Activated B cell treated with CpG ODN at 0.5 μM for 24 hours (primary cell): Measurements from ENCODE around the gene RNPS1. TPM values are rescaled to one million over a fixed set of nuclear protein-coding genes. Genes with fewer than 3 reads are reported as not detected.
"Not testable (repeated sequence)": the region's sequence is repeated elsewhere in the genome, so short reads cannot be mapped to it uniquely, and the experiment has no call there.

Source experiments
- ATAC-seq: fragments of 200-7000 bp; cut with Tn5 transposase; one replicate; pipeline ENCODE4 v1.10.0; 2021; ENCODE audit warnings: low read depth, mild to moderate bottlenecking, moderate library complexity
- CTCF ChIA-PET: fragments of 350-600 bp; sonication (Branson Sonifier 250); formaldehyde crosslinking; loops from one replicate; lab custom pipeline; 2021; ENCODE audit warnings: antibody characterized with exemption; lab: Charles Lee
- POLR2A ChIA-PET: fragments of 350-600 bp; sonication (Branson Sonifier 250); formaldehyde crosslinking; loops from one replicate; lab custom pipeline; 2021; ENCODE audit warnings: antibody characterized with exemption; lab: Charles Lee
- DNase-seq: peaks from one replicate; pipeline ENCODE4 v3.0.0; 2022
- H3K27ac Mint-ChIP-seq: one replicate; pipeline ENCODE4 v1.8.0; 2020; ENCODE audit warnings: mixed read lengths
- H3K27me3 Mint-ChIP-seq: one replicate; pipeline ENCODE4 v1.8.0; 2021; ENCODE audit warnings: mixed read lengths
- H3K36me3 Mint-ChIP-seq: one replicate; pipeline ENCODE4 v1.8.0; 2021; ENCODE audit warnings: low read depth, mixed read lengths
- H3K4me1 Mint-ChIP-seq: one replicate; pipeline ENCODE4 v1.8.0; 2021; ENCODE audit warnings: mixed read lengths
- H3K4me3 Mint-ChIP-seq: one replicate; pipeline ENCODE4 v1.8.0; 2020; ENCODE audit warnings: mild to moderate bottlenecking, mixed read lengths
- H3K9me3 Mint-ChIP-seq: one replicate; pipeline ENCODE4 v1.8.0; 2020; ENCODE audit warnings: mixed read lengths
- intact Hi-C: fragments of 100-400 bp; cut with micrococcal nuclease; formaldehyde crosslinking; loops from one replicate; pipeline ENCODE4 v1.15.1; 2024
- total RNA-seq: library from RNA; stranded (reverse); gene quantifications from 2 replicates; pipeline ENCODE4 v1.2.3, GENCODE V29; 2022
- TF ChIP-seq, protein P1 (sequence below): fragments of 200-600 bp; IDR thresholded peaks from one replicate; pipeline ENCODE4 v1.8.0; 2022; ENCODE audit warnings: antibody characterized with exemption, mild to moderate bottlenecking

The RNPS1 gene
- total RNA-seq, 1 donor from 2014 or later: 232 TPM

DNA sequence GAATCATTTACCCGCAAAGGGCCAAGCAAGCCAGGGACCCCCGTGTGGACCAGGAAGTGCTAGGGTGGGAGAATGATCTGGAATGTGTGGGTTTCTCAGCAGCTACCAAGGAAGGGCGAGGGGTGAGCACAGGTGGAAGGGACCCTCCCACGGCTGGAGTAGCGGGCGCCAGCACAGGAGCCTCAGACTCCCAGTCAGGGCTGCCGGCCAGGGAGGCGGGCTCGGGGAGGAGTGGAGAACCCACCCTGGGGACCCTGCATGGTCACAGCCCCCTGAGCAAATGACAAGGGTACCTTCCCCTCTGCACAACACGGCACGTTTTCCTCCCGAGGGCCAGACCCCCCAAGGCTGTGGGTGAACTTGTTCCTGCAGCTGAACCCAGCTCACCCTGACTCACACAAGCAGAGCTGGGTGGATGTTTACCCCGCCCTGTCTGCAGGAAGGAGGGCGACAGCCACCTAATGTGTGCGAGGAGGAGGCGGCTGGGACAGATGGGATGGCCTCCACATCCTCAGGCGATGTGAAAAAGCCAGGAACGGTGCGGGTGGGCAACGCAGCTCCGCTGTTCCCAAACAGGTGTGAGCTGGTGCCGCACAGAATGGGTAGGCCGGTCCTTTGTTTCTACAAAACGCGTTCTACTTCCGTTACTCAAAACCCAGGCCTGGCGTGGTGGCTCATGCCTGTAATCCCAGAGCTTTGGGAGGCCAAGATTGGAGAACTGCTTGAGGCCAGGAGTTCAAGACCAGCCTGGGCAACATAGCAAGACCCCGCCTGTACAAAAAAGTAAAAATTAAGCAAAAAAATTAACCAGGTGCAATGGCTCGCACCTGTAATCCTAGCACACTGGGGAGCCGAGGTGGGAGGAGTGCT is 22.8 kb downstream of the RNPS1 start:
- ATAC-seq (no peak), DNase-seq (no peak)
- Mint-ChIP-seq H3K4me1 (peaks cover 3% of the 10 kb centered on the region), H3K27ac (no peak overlapping the region), H3K9me3 (no peaks in the 10 kb centered on the region), H3K36me3 (peaks cover 36% of the 10 kb centered on the region), H3K27me3 (no peaks in the 10 kb centered on the region), H3K4me3 (no peak overlapping the region)
- intact Hi-C loops: no loop called here
- TF ChIP-seq, protein P1, sequence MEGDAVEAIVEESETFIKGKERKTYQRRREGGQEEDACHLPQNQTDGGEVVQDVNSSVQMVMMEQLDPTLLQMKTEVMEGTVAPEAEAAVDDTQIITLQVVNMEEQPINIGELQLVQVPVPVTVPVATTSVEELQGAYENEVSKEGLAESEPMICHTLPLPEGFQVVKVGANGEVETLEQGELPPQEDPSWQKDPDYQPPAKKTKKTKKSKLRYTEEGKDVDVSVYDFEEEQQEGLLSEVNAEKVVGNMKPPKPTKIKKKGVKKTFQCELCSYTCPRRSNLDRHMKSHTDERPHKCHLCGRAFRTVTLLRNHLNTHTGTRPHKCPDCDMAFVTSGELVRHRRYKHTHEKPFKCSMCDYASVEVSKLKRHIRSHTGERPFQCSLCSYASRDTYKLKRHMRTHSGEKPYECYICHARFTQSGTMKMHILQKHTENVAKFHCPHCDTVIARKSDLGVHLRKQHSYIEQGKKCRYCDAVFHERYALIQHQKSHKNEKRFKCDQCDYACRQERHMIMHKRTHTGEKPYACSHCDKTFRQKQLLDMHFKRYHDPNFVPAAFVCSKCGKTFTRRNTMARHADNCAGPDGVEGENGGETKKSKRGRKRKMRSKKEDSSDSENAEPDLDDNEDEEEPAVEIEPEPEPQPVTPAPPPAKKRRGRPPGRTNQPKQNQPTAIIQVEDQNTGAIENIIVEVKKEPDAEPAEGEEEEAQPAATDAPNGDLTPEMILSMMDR: no peak
- CTCF ChIA-PET: no interaction called here
- POLR2A ChIA-PET: no interaction called here

- H3K36me3 Mint-ChIP-seq: peaks cover 42% of the 10 kb centered on the region
- intact Hi-C loops: no loop called here
- TF ChIP-seq, protein P1: no peak
- POLR2A ChIA-PET: no interaction called here
- ATAC-seq (no peak), DNase-seq (no peak)
- CTCF ChIA-PET: no interaction called here
- no peak overlapping the region for H3K4me3 Mint-ChIP-seq
- H3K4me1 Mint-ChIP-seq: no peaks in the 10 kb centered on the region
- H3K27me3 Mint-ChIP-seq: no peaks in the 10 kb centered on the region
- H3K9me3 Mint-ChIP-seq: no peaks in the 10 kb centered on the region
- H3K27ac Mint-ChIP-seq: no peak overlapping the region
Observed at GRCh38 chr16:2244301-2244700, 23.6 kb downstream of the RNPS1 start.

DNA sequence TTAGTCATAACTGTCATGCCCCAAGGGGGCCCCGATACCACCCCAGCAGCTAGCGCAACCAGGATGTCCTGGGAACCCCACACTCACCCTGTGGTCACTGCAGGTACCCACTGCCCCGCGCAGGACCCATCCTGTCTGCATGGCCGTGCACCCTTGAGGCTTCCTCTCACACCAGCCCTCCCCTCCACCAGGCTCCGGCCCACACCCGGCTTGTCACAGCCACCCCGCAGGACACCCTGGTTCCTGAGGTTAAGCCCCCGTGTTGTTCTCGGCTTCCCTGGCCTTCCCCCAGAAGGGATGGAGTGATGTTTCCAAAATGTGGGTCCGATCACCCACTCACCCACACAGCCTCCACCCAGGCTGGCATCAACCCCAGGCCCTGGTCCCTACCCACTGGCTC is 24.1 kb downstream of the RNPS1 start:
- Mint-ChIP-seq H3K4me3 (no peak overlapping the region), H3K36me3 (peaks cover 42% of the 10 kb centered on the region), H3K27me3 (no peaks in the 10 kb centered on the region), H3K4me1 (no peaks in the 10 kb centered on the region), H3K27ac (no peak overlapping the region), H3K9me3 (no peaks in the 10 kb centered on the region)
- intact Hi-C loops: no loop called here
- ATAC-seq (no peak), DNase-seq (no peak)
- TF ChIP-seq, protein P1: no peak
- CTCF ChIA-PET: no interaction called here
- POLR2A ChIA-PET: no interaction called here

DNA sequence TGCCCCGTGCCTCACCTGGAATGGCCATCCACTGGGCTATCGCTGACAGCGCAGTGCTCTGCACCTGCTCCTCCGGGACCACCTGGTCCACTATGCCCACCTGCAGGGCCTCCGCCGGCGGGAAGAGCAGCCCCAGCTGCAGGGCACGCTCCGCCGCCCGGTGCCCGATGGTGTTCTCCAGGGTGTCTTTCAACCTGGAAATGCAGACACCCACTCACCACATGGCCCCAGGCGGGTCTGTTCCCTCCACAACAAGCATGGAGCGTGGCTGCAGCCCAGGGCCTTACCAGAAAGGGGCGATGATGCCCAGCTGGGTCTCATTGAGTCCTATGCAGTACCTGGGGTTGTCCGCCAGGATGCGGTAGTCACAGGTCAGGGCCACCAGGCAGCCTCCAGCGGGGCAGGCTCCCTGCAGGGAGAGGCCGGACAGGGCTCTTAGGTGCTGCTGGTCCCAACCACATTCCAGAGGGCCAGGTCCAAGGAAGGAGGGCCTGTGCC is 24.8 kb downstream of the RNPS1 start:
- Mint-ChIP-seq H3K9me3 (no peaks in the 10 kb centered on the region), H3K27ac (no peak overlapping the region), H3K27me3 (no peaks in the 10 kb centered on the region), H3K4me3 (no peak overlapping the region), H3K36me3 (peaks cover 42% of the 10 kb centered on the region), H3K4me1 (no peaks in the 10 kb centered on the region)
- POLR2A ChIA-PET: no interaction called here
- intact Hi-C loops: no loop called here
- CTCF ChIA-PET: no interaction called here
- no peak for DNase-seq
- TF ChIP-seq, protein P1: no peak
- ATAC-seq: no peak

GRCh38 chr16:2242598-2242997 is 25.3 kb downstream of the RNPS1 start:
- Mint-ChIP-seq H3K27ac (no peak overlapping the region), H3K4me3 (no peak overlapping the region), H3K36me3 (peaks cover 42% of the 10 kb centered on the region), H3K27me3 (no peaks in the 10 kb centered on the region), H3K4me1 (no peaks in the 10 kb centered on the region), H3K9me3 (no peaks in the 10 kb centered on the region)
- ATAC-seq (no peak), DNase-seq (no peak)
- intact Hi-C loops: no loop called here
- ChIA-PET CTCF (no interaction called here), POLR2A (interaction anchor here (2.3 kb wide), 1 partner anchor 9 kb away, joined by 7 read pairs; the partner anchor contains the start of gene ECI1)
- TF ChIP-seq, protein P1: no peak

DNA sequence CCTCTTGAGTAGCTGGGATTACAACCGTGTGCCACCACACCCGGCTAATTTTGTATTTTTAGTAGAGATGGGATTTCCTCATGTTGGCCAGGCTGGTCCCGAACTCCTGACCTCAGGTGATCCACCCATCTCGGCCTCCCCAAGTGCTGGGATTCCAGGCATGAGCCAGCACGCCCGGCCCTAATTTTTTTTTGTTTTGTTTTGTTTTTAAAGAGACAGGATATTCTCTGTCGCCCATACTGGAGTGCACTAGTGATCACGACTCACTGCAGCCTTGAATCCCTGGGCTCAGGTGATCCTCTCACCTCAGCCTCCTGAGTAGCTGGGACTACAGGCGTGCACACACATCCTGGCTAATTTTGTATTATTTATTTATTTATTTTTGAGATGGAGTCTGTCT is 27.6 kb downstream of the RNPS1 start:
- H3K27me3 Mint-ChIP-seq, H3K4me1 Mint-ChIP-seq, ATAC-seq, intact Hi-C loops, H3K27ac Mint-ChIP-seq, DNase-seq, H3K4me3 Mint-ChIP-seq, CTCF ChIA-PET, H3K9me3 Mint-ChIP-seq: not testable (repeated sequence)
- H3K36me3 Mint-ChIP-seq: peaks cover 32% of the 10 kb centered on the region
- POLR2A ChIA-PET: interaction anchor here (2.3 kb wide), 1 partner anchor 11 kb away, joined by 7 read pairs; the partner anchor contains the start of gene ECI1
